CD4-positive, alpha-beta T cell treated with Interleukin-4 for 4 hours (primary cell): ENCODE measurements around the gene CEBPE.
"Not testable (repeated sequence)": the region's sequence is repeated elsewhere in the genome, so short reads cannot be mapped to it uniquely, and the experiment has no call there.

ENCODE experiments used
- DNase-seq: peaks from one replicate; pipeline ENCODE4 v3.0.0-alpha.2; 2020

Gene CEBPE

GRCh38 chr14:23120541-23121251 is 1.6 kb upstream of the CEBPE start:
- DNase-seq, result peak; percentile 76

GRCh38 chr14:23119363-23120327 is 590 bp upstream of the CEBPE start:
- DNase-seq, result peak; percentile 30

- DNase-seq, result no peak
Observed at GRCh38 chr14:23117371-23118020, 1.6 kb downstream of the CEBPE start.

GRCh38 chr14:23115918-23116317 is 3.1 kb downstream of the CEBPE start:
- DNase-seq, result no peak

GRCh38 chr14:23115039-23115731 is 3.9 kb downstream of the CEBPE start:
- no peak for DNase-seq

- DNase-seq, result no peak
Observed at GRCh38 chr14:23114669-23115038, 4.4 kb downstream of the CEBPE start.

- no peak for DNase-seq
Observed at GRCh38 chr14:23114120-23114458, 5.0 kb downstream of the CEBPE start.

GRCh38 chr14:23113431-23114119 is 5.5 kb downstream of the CEBPE start:
- DNase-seq, result no peak

- no peak for DNase-seq
Observed at GRCh38 chr14:23112359-23113178, 6.5 kb downstream of the CEBPE start.

- DNase-seq, result no peak
Observed at GRCh38 chr14:23110579-23111365, 8.3 kb downstream of the CEBPE start.

GRCh38 chr14:23109769-23110168 is 9.3 kb downstream of the CEBPE start:
- no peak for DNase-seq

- not testable (repeated sequence) for DNase-seq
Observed at GRCh38 chr14:23108169-23108568, 10.9 kb downstream of the CEBPE start.

GRCh38 chr14:23107620-23108019 is 11.4 kb downstream of the CEBPE start:
- not testable (repeated sequence) for DNase-seq

- DNase-seq, result no peak
Observed at GRCh38 chr14:23106747-23107045, 12.4 kb downstream of the CEBPE start.

GRCh38 chr14:23105348-23105824 is 13.7 kb downstream of the CEBPE start:
- no peak for DNase-seq

GRCh38 chr14:23104591-23105347 is 14.3 kb downstream of the CEBPE start, which contains the start of gene CIROP:
Gene CIROP, minus strand, starts transcription at chr14:23104989. Its CDS starts 69 bp downstream, at chr14:23104920.
- no peak for DNase-seq

GRCh38 chr14:23104070-23104590 is 14.9 kb downstream of the CEBPE start:
- DNase-seq, result no peak

GRCh38 chr14:23103581-23103980 is 15.5 kb downstream of the CEBPE start:
- DNase-seq, result no peak

- DNase-seq, result no peak
Observed at GRCh38 chr14:23102801-23103200, 16.3 kb downstream of the CEBPE start.
